ELR (cell line): ENCODE measurements around the gene WNT9A.
A peak's percentile ranks its signal among the peaks of the same experiment; 100 is the strongest.
"Not testable (repeated sequence)": the region's sequence is repeated elsewhere in the genome, so short reads cannot be mapped to it uniquely, and the experiment has no call there.

Experiments
- DNase-seq: peaks from one replicate; pipeline ENCODE4 v3.0.0-alpha.2; 2015; ENCODE audit warnings: low read depth

The WNT9A gene

GRCh38 chr1:227947676-227948492 lies at the start of gene WNT9A:
Gene WNT9A (minus strand): TSS chr1:227947932. CDS start chr1:227947887, 45 bp downstream.
- DNase-seq, result peak; percentile 48

GRCh38 chr1:227996187-227996950 lies 48.6 kb upstream of the WNT9A start:
- DNase-seq, result no peak

DNA sequence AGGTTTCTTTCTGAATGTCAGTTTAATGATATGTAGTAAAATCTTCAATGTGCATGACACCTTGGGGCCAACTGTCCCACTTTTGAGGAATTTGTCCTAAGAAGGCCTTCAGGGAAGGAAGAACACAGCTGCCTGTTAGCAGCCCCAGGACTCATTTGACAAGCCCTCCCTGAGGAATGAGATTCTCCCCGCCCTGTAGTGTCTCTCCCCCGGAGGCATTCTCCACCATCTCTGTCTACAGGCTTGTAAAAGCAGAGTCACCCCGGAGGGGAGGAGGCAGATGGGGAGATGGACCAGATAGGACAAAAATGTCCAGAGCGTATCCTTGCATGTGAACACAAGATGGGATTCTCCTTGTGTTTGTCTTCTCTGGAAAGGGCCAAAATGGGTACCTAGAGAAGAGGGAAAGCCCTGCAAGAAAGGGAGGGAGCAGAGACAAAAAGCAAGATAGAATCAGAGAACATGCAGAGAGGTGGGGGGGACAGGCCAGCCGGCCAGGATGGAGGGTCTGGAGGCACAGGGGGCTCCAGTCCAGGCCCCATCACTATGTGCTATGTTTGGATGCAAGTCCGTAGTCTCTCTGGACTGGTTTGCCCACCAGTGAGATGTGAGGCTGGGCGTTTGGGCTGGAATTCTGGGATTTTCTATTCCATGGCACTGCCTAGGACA lies 47.0 kb upstream of the WNT9A start:
- no peak for DNase-seq

- DNase-seq, result no peak
Measured at GRCh38 chr1:227987181-227987580, 39.4 kb upstream of the WNT9A start.

DNA sequence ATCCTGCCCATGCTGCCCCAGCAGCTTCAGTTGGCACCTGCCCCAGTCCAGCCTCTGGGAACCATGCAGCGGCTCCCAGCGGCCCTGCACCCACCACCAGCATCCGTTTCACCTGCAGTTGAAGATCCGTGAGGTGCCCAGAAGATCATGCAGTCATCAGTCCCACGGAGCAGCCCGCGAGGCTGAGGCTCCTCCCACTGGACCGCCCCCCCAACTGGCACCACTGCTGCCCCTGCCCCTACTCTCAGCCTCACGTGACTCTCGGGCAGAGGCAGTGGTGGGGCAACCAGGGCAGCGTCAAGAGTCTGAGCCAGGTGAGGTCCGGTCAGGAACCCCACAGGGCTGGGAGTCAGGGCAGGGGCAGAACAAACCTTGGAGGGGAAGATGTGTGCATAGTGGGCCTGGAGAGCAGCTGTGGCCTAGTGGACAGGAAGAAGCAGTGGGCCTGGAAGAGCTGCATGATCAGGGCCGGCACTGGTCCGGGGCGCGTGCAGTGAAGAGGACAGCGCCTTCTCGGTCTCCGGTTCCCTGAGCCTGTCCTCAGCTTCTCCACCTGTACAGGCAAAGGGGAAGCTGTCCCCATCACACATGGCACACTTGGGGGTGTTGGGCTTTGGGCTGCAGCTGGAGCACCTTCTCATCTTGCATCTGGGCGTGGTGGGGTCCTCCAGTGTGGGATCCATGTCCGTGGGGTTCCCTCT lies 28.0 kb upstream of the WNT9A start:
- DNase-seq, result not testable (repeated sequence)

- not testable (repeated sequence) for DNase-seq
Measured at GRCh38 chr1:227973724-227974288, 26.1 kb upstream of the WNT9A start.

DNA sequence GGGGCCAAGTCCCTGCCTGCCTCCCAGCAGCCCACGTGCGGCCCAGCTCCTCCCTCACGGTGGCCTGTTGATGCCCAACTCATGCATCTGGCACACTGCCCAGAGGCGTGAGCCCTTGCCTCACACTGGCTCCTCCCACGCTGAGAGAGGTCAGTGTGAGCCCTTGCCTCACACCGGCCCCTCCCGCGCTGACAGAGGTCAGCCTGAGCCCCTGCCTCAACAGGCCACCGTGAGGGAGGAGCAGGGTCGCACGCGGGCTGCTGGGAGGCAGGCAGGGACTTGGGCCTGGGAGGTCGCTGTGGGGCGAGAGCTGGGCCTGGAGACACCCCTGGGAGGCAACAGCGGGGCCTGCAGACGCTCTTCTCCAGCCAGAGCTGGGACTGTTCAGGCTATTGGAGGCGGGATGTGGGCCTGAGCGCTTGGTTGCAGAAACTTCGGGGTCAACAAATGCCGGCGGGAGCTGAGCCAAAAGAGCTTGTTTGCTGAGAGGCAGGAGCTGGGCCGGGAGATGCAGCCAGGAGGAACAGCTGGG lies 25.2 kb upstream of the WNT9A start:
- DNase-seq, result not testable (repeated sequence)

DNA sequence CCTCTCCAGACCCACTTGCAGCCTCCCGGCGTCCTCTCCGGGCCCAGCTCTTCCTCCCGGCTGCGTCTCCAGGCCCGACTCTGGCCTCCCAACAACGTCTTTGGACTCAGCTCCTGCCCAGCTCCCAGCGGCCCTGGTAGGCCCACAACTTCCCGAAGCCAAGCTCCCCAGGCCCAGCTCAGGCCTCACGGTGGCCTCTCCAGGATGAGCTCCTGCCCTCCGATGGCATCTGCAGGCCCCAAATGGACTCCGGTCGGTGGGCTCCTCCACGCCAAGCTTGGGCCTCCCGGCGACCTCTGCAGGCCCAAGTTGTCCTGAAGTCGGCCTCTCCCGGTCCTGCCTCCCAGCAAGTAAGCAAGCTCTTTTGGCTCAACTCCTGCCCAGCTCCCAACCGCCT lies 24.5 kb upstream of the WNT9A start:
- not testable (repeated sequence) for DNase-seq

GRCh38 chr1:227971643-227972282 lies 24.0 kb upstream of the WNT9A start:
- not testable (repeated sequence) for DNase-seq

GRCh38 chr1:227971216-227971615 lies 23.5 kb upstream of the WNT9A start:
- not testable (repeated sequence) for DNase-seq

GRCh38 chr1:227970076-227970995 lies 22.6 kb upstream of the WNT9A start:
- not testable (repeated sequence) for DNase-seq

- not testable (repeated sequence) for DNase-seq
Measured at GRCh38 chr1:227967815-227968214, 20.1 kb upstream of the WNT9A start.

DNA sequence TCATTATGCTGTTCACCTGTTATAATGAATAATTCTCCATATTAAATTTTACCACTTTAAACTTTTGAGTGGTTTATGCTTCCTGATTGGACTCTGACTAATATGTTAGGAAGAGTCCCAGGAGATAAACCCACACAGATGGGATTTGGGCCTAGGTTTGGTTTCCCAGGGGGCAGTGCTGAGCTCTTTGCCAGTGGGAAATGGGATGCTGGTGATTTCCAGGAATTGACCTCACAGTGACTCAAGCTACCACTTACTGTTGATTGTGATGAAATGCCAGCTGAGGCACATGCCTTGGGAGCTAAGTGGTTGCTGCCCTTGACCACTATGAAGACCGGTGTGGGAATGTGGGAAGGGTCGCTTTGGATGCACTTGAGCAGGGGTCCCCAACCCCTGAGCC lies 19.0 kb upstream of the WNT9A start:
- peak; percentile 63 for DNase-seq

DNA sequence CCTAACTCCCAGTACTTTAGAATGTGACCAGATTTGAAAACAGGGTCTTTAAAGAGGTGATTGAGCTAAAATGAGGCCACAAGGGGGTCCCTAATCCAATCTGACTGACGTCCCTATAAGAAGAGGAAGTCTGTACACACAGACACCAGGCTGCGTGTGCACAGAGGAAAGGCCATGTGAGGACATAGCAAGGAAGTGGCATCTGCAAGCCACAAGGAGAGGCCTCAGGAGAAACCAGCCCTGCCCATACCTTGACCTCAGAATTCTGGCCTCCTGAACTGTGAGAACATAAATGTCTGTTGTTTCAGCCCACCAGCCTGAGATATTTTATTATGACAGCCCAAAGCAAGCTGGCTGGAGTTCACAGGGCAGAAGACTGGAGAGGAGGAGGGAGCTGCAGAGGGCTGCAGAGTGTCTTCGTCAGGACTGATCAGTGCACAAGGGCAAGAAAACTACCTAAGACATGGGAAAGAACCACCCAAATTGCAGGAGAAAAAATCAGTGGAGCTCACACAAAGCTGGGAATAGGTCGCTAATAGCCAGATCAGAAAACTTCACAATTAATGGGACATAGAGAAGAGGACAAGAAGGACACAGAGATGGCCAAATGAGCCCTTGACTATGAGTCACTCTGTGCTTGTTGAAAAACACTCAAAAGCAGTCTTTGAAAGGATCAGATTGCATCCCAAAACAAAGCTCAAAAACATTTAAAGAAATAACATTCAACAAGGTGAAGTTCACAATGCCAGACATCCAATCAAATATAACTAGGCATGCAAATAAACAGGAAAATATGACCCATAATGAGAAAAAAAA lies 14.1 kb upstream of the WNT9A start:
- DNase-seq, result no peak

DNA sequence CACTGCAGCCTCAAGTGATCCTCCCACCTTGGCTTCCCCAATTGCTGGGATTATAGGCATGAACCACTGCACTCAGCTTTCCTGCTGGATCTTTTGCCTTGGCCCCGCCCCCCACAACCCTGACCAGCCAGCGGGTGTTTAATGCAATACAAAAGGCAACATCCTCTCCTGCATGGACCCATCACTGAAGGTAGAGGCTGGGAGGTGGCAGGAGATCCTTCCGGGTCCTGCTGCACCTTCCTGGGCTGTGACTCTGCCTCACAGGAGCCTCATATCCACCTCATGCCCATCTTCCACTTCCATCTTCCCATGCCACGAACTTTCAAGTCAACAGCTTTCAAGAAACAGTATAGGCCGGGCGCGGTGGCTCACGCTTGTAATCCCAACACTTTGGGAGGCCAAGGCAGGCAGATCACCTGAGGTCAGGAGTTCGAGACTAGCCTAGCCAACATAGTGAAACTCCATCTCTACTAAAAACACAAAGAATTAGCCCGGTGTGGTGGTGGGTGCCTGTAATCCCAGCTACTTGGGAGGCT lies 11.7 kb upstream of the WNT9A start:
- DNase-seq, result no peak

DNA sequence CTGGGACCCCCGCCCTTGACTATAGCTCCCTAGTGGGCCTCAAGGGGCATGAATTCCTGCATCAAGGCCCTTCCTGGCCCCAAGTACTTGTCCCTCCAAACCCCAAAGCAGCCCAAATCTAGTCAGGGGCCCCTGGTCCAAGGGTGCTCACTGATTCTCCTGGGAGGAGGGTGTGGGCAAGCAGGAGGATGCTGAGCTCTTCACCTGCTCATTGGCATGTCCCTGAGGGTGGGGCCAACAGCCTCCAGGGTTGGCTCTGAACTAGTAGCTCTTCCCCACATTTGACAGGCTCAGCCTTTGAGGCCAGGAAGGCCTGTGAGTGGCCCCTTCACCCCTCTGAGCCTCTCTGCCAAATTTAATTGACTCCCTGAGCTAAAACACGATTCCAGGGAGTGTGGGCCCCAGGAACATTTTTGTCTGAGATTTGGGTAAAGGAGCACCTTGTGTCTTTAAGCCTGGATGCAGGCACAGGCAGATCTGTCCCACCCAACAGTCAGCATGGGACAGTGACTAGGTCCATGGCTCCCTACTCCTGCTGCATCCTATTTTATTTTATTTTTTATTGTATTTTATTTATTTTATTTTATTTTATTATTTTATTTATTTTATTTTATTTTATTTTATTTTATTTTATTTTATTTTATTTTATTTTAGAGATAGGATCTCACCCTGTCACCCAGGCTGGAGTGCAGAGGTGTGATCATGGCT lies 11.0 kb upstream of the WNT9A start:
- no peak for DNase-seq

DNA sequence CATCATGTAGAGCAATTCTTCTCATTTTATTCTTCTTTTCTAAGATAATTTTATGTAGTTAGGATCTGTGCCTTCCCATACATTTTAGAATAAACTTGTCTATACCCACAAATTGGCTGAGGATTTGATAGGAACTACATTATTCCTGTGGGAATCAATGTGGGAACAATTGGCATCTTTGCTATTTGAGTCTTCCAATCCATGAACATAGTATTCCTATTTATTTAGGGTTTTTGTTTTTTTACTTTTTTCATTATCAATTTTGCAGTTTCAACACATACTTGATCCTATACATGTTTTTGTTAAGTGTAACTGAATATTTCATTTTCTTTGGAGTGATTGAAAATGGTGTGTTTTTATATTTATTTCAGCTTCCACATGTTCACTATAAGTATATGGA lies 8.1 kb upstream of the WNT9A start:
- DNase-seq, result no peak
